Left ventricle myocardium inferior (tissue), 1 donor: ENCODE measurements around the gene SRL. TPM values are rescaled to one million over a fixed set of nuclear protein-coding genes. Genes with fewer than 3 reads are reported as not detected.

Source experiments
- DNase-seq: peaks from one replicate; pipeline ENCODE4 v3.0.0-alpha.2; 2020
- H3K27ac ChIP-seq: fragments of 200-600 bp; replicated peaks from 2 replicates; pipeline ENCODE4 v1.8.0; 2021
- H3K27me3 ChIP-seq: fragments of 200-600 bp; 2 replicates; pipeline ENCODE4 v1.8.0; 2021; ENCODE audit warnings: low read depth
- H3K36me3 ChIP-seq: fragments of 200-600 bp; 2 replicates; pipeline ENCODE4 v1.8.0; 2021
- H3K4me1 ChIP-seq: fragments of 200-600 bp; 2 replicates; pipeline ENCODE4 v1.8.0; 2021
- H3K4me3 ChIP-seq: fragments of 200-600 bp; 2 replicates; pipeline ENCODE4 v1.8.0; 2021; ENCODE audit warnings: mild to moderate bottlenecking, moderate library complexity
- H3K9me3 ChIP-seq: fragments of 200-600 bp; replicated peaks from 2 replicates; pipeline ENCODE4 v1.8.0; 2021
- CTCF ChIP-seq: fragments of 200-600 bp; IDR thresholded peaks from 2 replicates; pipeline ENCODE4 v1.8.0; 2021; ENCODE audit warnings: antibody characterized with exemption, mild to moderate bottlenecking, borderline replicate concordance
- intact Hi-C: fragments of 100-400 bp; cut with micrococcal nuclease; formaldehyde crosslinking; loops from one replicate; pipeline ENCODE4 v1.11.0; 2022
- total RNA-seq: library from RNA; stranded (reverse); fragmentation: NEBNext Ultra II Directional; extraction: Animal tissue kit (Norgen Biotek cat#: 25700); gene quantifications from one replicate; pipeline ENCODE4 v1.2.1, GENCODE V29; 2021
- donor health status: DM: no; HTN: yes; CAD: no; lungs with severe emphysema.

Gene SRL
- total RNA-seq, 1 donor from 2014 or later = 445 TPM

GRCh38 chr16:4247460-4247784, 5.5 kb upstream of the SRL start:
- intact Hi-C loops = loop anchor here (5.0 kb wide), 1 partner anchor 50 kb away; no protein-coding TSS in a partner anchor
- no peak for TF ChIP-seq CTCF

GRCh38 chr16:4246777-4247459, 5.0 kb upstream of the SRL start:
- TF ChIP-seq CTCF = no peak

More at GRCh38 chr16:4247460-4247784, 5.5 kb upstream of the SRL start:
- peaks cover 8% of the 10 kb centered on the region for H3K4me1 ChIP-seq
- H3K36me3 ChIP-seq = no peaks in the 10 kb centered on the region
- DNase-seq = no peak
- H3K9me3 ChIP-seq = no peaks in the 10 kb centered on the region
- H3K4me3 ChIP-seq = no peak overlapping the region
- H3K27ac ChIP-seq = peak overlapping the region; percentile 69
- no peaks in the 10 kb centered on the region for H3K27me3 ChIP-seq

GRCh38 chr16:4245077-4245791, 3.4 kb upstream of the SRL start:
- Histone ChIP-seq H3K27ac (no peak overlapping the region), H3K36me3 (no peaks in the 10 kb centered on the region), H3K9me3 (no peaks in the 10 kb centered on the region), H3K4me1 (peaks cover 11% of the 10 kb centered on the region), H3K4me3 (no peak overlapping the region), H3K27me3 (no peaks in the 10 kb centered on the region)
- intact Hi-C loops = loop anchor here (5.0 kb wide), 1 partner anchor 48 kb away; no protein-coding TSS in a partner anchor
- TF ChIP-seq CTCF = no peak
- DNase-seq = no peak

More at GRCh38 chr16:4246777-4247459, 5.0 kb upstream of the SRL start:
- Histone ChIP-seq H3K4me3 (no peak overlapping the region), H3K36me3 (no peaks in the 10 kb centered on the region), H3K9me3 (no peaks in the 10 kb centered on the region), H3K4me1 (peaks cover 8% of the 10 kb centered on the region), H3K27ac (peak overlapping the region; percentile 69), H3K27me3 (no peaks in the 10 kb centered on the region)
- no peak for DNase-seq
- intact Hi-C loops = loop anchor here (5.0 kb wide), 1 partner anchor 50 kb away; no protein-coding TSS in a partner anchor

GRCh38 chr16:4244254-4245076, 2.6 kb upstream of the SRL start:
- no peak for TF ChIP-seq CTCF
- Histone ChIP-seq H3K4me3 (no peak overlapping the region), H3K9me3 (no peaks in the 10 kb centered on the region), H3K4me1 (peaks cover 18% of the 10 kb centered on the region), H3K27ac (no peak overlapping the region), H3K27me3 (no peaks in the 10 kb centered on the region), H3K36me3 (no peaks in the 10 kb centered on the region)
- DNase-seq = no peak
- intact Hi-C loops = loop anchor here (5.0 kb wide), 1 partner anchor 47 kb away; no protein-coding TSS in a partner anchor

- intact Hi-C loops = no loop called here
- Histone ChIP-seq H3K9me3 (no peaks in the 10 kb centered on the region), H3K4me3 (peak overlapping the region; percentile 70), H3K27ac (peak overlapping the region; percentile 94), H3K36me3 (no peaks in the 10 kb centered on the region), H3K27me3 (no peaks in the 10 kb centered on the region), H3K4me1 (peaks cover 41% of the 10 kb centered on the region)
- TF ChIP-seq CTCF = no peak
- no peak for DNase-seq
Measured at GRCh38 chr16:4241258-4241927, 487 bp downstream of the SRL start.
